ENCODE results near the gene MRM3.
"Not testable (repeated sequence)": the region's sequence is repeated elsewhere in the genome, so short reads cannot be mapped to it uniquely, and the experiment has no call there.

MRM3 gene

GRCh38 chr17:788551-788950 lies 6.4 kb downstream of the MRM3 start:
- H3K9me3 ChIP-seq (ENCODE audit: control insufficient read depth, insufficient read depth, low read length) = no peaks in the 10 kb centered on the region
- no peak overlapping the region for H3K4me3 ChIP-seq (ENCODE audit: low read depth, low read length)
- peaks cover 62% of the 10 kb centered on the region for H3K36me3 ChIP-seq (ENCODE audit: control insufficient read depth, insufficient read depth, low read length)
- no peak overlapping the region for H3K27ac ChIP-seq (ENCODE audit: low read depth, low read length)
- no peaks in the 10 kb centered on the region for H3K27me3 ChIP-seq (ENCODE audit: control insufficient read depth, insufficient read depth, low read length)
- no peak overlapping the region for H3K9ac ChIP-seq (ENCODE audit: low read depth, low read length)
- H3K4me1 ChIP-seq (ENCODE audit: control insufficient read depth, insufficient read depth, low read length) = no peaks in the 10 kb centered on the region

GRCh38 chr17:789160-789840 lies 7.1 kb downstream of the MRM3 start:
- H3K36me3 ChIP-seq (ENCODE audit: control insufficient read depth, insufficient read depth, low read length) = peaks cover 56% of the 10 kb centered on the region
- no peak overlapping the region for H3K27ac ChIP-seq (ENCODE audit: low read depth, low read length)
- H3K4me3 ChIP-seq (ENCODE audit: low read depth, low read length) = no peak overlapping the region
- H3K9me3 ChIP-seq (ENCODE audit: control insufficient read depth, insufficient read depth, low read length) = no peaks in the 10 kb centered on the region
- no peak overlapping the region for H3K9ac ChIP-seq (ENCODE audit: low read depth, low read length)
- no peaks in the 10 kb centered on the region for H3K27me3 ChIP-seq (ENCODE audit: control insufficient read depth, insufficient read depth, low read length)
- no peaks in the 10 kb centered on the region for H3K4me1 ChIP-seq (ENCODE audit: control insufficient read depth, insufficient read depth, low read length)

GRCh38 chr17:789931-790873 lies 8.0 kb downstream of the MRM3 start:
- not testable (repeated sequence) for H3K4me3 ChIP-seq (ENCODE audit: low read depth, low read length); H3K9ac ChIP-seq (ENCODE audit: low read depth, low read length); H3K4me1 ChIP-seq (ENCODE audit: control insufficient read depth, insufficient read depth, low read length); H3K9me3 ChIP-seq (ENCODE audit: control insufficient read depth, insufficient read depth, low read length); H3K27me3 ChIP-seq (ENCODE audit: control insufficient read depth, insufficient read depth, low read length)
- Histone ChIP-seq H3K36me3 (ENCODE audit: control insufficient read depth, insufficient read depth, low read length) (peaks cover 48% of the 10 kb centered on the region), H3K27ac (ENCODE audit: low read depth, low read length) (peak overlapping the region; percentile 35)

DNA sequence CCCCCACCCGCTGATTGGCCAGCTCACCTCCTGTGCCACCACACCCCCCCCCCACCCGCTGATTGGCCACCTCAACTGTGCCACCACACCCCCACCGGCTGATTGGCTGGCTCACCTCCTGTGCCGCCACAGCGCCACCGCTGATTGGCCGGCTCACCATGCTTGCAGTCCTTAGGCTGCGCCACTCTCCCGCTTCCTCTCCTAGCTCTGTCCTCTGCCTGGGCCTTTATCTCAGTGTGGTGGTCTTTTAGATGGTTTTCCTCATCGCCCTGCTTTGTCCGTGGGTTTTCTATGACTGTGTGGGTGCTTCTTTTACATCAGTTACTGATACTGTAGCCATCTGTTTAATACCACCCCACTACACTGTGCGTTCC lies 8.7 kb downstream of the MRM3 start:
- not testable (repeated sequence) for H3K9me3 ChIP-seq (ENCODE audit: control insufficient read depth, insufficient read depth, low read length); H3K4me1 ChIP-seq (ENCODE audit: control insufficient read depth, insufficient read depth, low read length); H3K9ac ChIP-seq (ENCODE audit: low read depth, low read length); H3K27ac ChIP-seq (ENCODE audit: low read depth, low read length); H3K4me3 ChIP-seq (ENCODE audit: low read depth, low read length); H3K27me3 ChIP-seq (ENCODE audit: control insufficient read depth, insufficient read depth, low read length)
- peaks cover 49% of the 10 kb centered on the region for H3K36me3 ChIP-seq (ENCODE audit: control insufficient read depth, insufficient read depth, low read length)

DNA sequence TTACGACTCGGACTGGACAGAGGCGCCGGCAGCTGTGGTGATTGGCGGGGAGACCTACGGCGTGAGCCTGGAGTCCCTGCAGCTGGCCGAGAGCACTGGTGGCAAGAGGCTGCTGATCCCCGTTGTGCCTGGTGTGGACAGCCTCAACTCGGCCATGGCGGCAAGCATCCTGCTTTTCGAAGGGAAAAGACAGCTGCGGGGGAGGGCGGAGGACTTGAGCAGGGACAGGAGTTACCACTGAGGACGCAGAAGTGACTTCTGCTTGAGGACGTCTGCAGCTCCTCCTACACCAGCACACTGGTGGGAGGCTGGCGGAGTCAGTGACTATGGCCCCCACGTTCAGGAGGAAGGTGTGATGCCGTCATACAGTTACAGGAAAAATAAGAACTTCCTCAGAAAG lies 9.7 kb downstream of the MRM3 start:
- H3K4me1 ChIP-seq (ENCODE audit: control insufficient read depth, insufficient read depth, low read length) = no peaks in the 10 kb centered on the region
- H3K36me3 ChIP-seq (ENCODE audit: control insufficient read depth, insufficient read depth, low read length) = peaks cover 52% of the 10 kb centered on the region
- H3K4me3 ChIP-seq (ENCODE audit: low read depth, low read length) = no peak overlapping the region
- no peak overlapping the region for H3K9ac ChIP-seq (ENCODE audit: low read depth, low read length)
- H3K27me3 ChIP-seq (ENCODE audit: control insufficient read depth, insufficient read depth, low read length) = no peaks in the 10 kb centered on the region
- H3K9me3 ChIP-seq (ENCODE audit: control insufficient read depth, insufficient read depth, low read length) = no peaks in the 10 kb centered on the region
- H3K27ac ChIP-seq (ENCODE audit: low read depth, low read length) = no peak overlapping the region

GRCh38 chr17:792277-792676 lies 10.1 kb downstream of the MRM3 start:
- no peaks in the 10 kb centered on the region for H3K27me3 ChIP-seq (ENCODE audit: control insufficient read depth, insufficient read depth, low read length)
- H3K4me3 ChIP-seq (ENCODE audit: low read depth, low read length) = no peak overlapping the region
- no peak overlapping the region for H3K27ac ChIP-seq (ENCODE audit: low read depth, low read length)
- peaks cover 52% of the 10 kb centered on the region for H3K36me3 ChIP-seq (ENCODE audit: control insufficient read depth, insufficient read depth, low read length)
- H3K9me3 ChIP-seq (ENCODE audit: control insufficient read depth, insufficient read depth, low read length) = no peaks in the 10 kb centered on the region
- H3K9ac ChIP-seq (ENCODE audit: low read depth, low read length) = no peak overlapping the region; the same call in 1 of the 2 replicates
- no peaks in the 10 kb centered on the region for H3K4me1 ChIP-seq (ENCODE audit: control insufficient read depth, insufficient read depth, low read length)

DNA sequence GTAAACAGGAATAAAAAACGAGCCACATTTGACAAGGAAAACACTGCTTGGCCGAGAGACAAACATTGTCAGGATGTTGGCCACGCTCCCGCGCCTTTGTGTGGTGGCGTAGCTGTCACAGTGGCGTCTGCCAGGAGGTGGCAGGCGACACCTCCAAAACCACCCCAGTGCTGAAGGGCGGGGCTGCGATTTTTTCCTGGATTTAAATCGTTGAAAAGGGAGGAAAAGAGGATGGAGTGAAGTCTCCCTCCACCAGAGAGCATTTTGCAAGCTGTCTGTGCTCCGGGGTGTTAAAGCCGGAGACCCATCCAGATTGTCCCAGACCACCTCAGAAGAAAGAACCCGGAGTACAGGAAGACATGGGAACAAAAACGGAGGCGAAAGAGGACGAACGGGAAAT lies 12.7 kb downstream of the MRM3 start:
- Histone ChIP-seq H3K9ac (ENCODE audit: low read depth, low read length) (no peak overlapping the region), H3K9me3 (ENCODE audit: control insufficient read depth, insufficient read depth, low read length) (no peaks in the 10 kb centered on the region), H3K36me3 (ENCODE audit: control insufficient read depth, insufficient read depth, low read length) (peaks cover 35% of the 10 kb centered on the region), H3K4me1 (ENCODE audit: control insufficient read depth, insufficient read depth, low read length) (no peaks in the 10 kb centered on the region), H3K27ac (ENCODE audit: low read depth, low read length) (peak overlapping the region; percentile 44), H3K4me3 (ENCODE audit: low read depth, low read length) (no peak overlapping the region), H3K27me3 (ENCODE audit: control insufficient read depth, insufficient read depth, low read length) (no peaks in the 10 kb centered on the region)

- H3K4me1 ChIP-seq (ENCODE audit: control insufficient read depth, insufficient read depth, low read length) = no peaks in the 10 kb centered on the region
- peaks cover 38% of the 10 kb centered on the region for H3K36me3 ChIP-seq (ENCODE audit: control insufficient read depth, insufficient read depth, low read length)
- no peak overlapping the region for H3K4me3 ChIP-seq (ENCODE audit: low read depth, low read length)
- peak overlapping the region; percentile 44 for H3K27ac ChIP-seq (ENCODE audit: low read depth, low read length)
- H3K9ac ChIP-seq (ENCODE audit: low read depth, low read length) = no peak overlapping the region
- H3K9me3 ChIP-seq (ENCODE audit: control insufficient read depth, insufficient read depth, low read length) = no peaks in the 10 kb centered on the region
- H3K27me3 ChIP-seq (ENCODE audit: control insufficient read depth, insufficient read depth, low read length) = no peaks in the 10 kb centered on the region
Measured at GRCh38 chr17:795276-795675, 13.1 kb downstream of the MRM3 start.

- Histone ChIP-seq H3K27me3 (ENCODE audit: control insufficient read depth, insufficient read depth, low read length) (no peaks in the 10 kb centered on the region), H3K4me3 (ENCODE audit: low read depth, low read length) (no peak overlapping the region), H3K9ac (ENCODE audit: low read depth, low read length) (no peak overlapping the region), H3K36me3 (ENCODE audit: control insufficient read depth, insufficient read depth, low read length) (peaks cover 42% of the 10 kb centered on the region), H3K4me1 (ENCODE audit: control insufficient read depth, insufficient read depth, low read length) (no peaks in the 10 kb centered on the region), H3K27ac (ENCODE audit: low read depth, low read length) (no peak overlapping the region), H3K9me3 (ENCODE audit: control insufficient read depth, insufficient read depth, low read length) (no peaks in the 10 kb centered on the region)
Measured at GRCh38 chr17:795721-796120, 13.6 kb downstream of the MRM3 start.

- Histone ChIP-seq H3K4me1 (ENCODE audit: control insufficient read depth, insufficient read depth, low read length) (no peaks in the 10 kb centered on the region), H3K4me3 (ENCODE audit: low read depth, low read length) (no peak overlapping the region), H3K9me3 (ENCODE audit: control insufficient read depth, insufficient read depth, low read length) (no peaks in the 10 kb centered on the region), H3K36me3 (ENCODE audit: control insufficient read depth, insufficient read depth, low read length) (peaks cover 40% of the 10 kb centered on the region), H3K9ac (ENCODE audit: low read depth, low read length) (no peak overlapping the region), H3K27ac (ENCODE audit: low read depth, low read length) (no peak overlapping the region), H3K27me3 (ENCODE audit: control insufficient read depth, insufficient read depth, low read length) (no peaks in the 10 kb centered on the region)
Measured at GRCh38 chr17:796609-797008, 14.5 kb downstream of the MRM3 start.

- no peaks in the 10 kb centered on the region for H3K9me3 ChIP-seq (ENCODE audit: control insufficient read depth, insufficient read depth, low read length)
- peaks cover 40% of the 10 kb centered on the region for H3K36me3 ChIP-seq (ENCODE audit: control insufficient read depth, insufficient read depth, low read length)
- H3K4me1 ChIP-seq (ENCODE audit: control insufficient read depth, insufficient read depth, low read length) = no peaks in the 10 kb centered on the region
- no peaks in the 10 kb centered on the region for H3K27me3 ChIP-seq (ENCODE audit: control insufficient read depth, insufficient read depth, low read length)
- no peak overlapping the region for H3K9ac ChIP-seq (ENCODE audit: low read depth, low read length)
- H3K27ac ChIP-seq (ENCODE audit: low read depth, low read length) = no peak overlapping the region
- no peak overlapping the region for H3K4me3 ChIP-seq (ENCODE audit: low read depth, low read length)
Measured at GRCh38 chr17:797236-797840, 15.2 kb downstream of the MRM3 start.
